ENCODE results near the gene SLC6A19. TPM values are rescaled to one million over a fixed set of nuclear protein-coding genes. Genes with fewer than 3 reads are reported as not detected.

The SLC6A19 gene
- total and polyA plus RNA-seq, 9 of the 15 experiments (the other 6 are each of a cell fraction or from before 2014, with no cell fraction given), result 0.03 to 1.6 (median 0.59) TPM

GRCh38 chr5:1199649-1200494, 1.5 kb upstream of the SLC6A19 start (continued):
- 0 out of 2 replicates have a peak, but pooled peaks have one; percentile 61 for TF ChIP-seq NFXL1 (CRISPR knock-in tag; IDR thresholded peaks at IDR 0.05)
- TF ChIP-seq POLR2A (conservative IDR thresholded peaks at IDR 0.05), result 0 out of 2 replicates have a peak, but pooled peaks have one; percentile 30
- TF ChIP-seq ARID1B (IDR thresholded peaks at IDR 0.05), result peak; percentile 89
- peak; percentile 93 for TF ChIP-seq BACH1 (tag; IDR thresholded peaks at IDR 0.05)
- TF ChIP-seq CREM (IDR thresholded peaks at IDR 0.05; ENCODE audit: low read depth), result peak; percentile 86
- no peak for TF ChIP-seq E2F1 (CRISPR knock-in tag; IDR thresholded peaks at IDR 0.05)
- 0 out of 2 replicates have a peak, but pooled peaks have one; percentile 20 for TF ChIP-seq ZBTB33 (CRISPR knock-in tag; IDR thresholded peaks at IDR 0.05)
- TF ChIP-seq RBM15 (IDR thresholded peaks at IDR 0.05; ENCODE audit: insufficient read depth, low read length), result no peak
- peak; percentile 84 for TF ChIP-seq BRD9 (IDR thresholded peaks at IDR 0.05; ENCODE audit: low read depth, partially characterized antibody)
- no peak for TF ChIP-seq HOMEZ (CRISPR knock-in tag; IDR thresholded peaks at IDR 0.05)
- peak; percentile 70 for TF ChIP-seq MEF2D (tag; conservative IDR thresholded peaks at IDR 0.05; ENCODE audit: low read depth)
- TF ChIP-seq ATF4 (CRISPR knock-in tag; IDR thresholded peaks at IDR 0.05), result peak; percentile 68; the same call in 1 of the 2 replicates
- peak; percentile 83 for TF ChIP-seq MYC (IDR thresholded peaks at IDR 0.05; ENCODE audit: low read depth, low read length)
- TF ChIP-seq MYC (CRISPR knock-in tag; IDR thresholded peaks at IDR 0.05; ENCODE audit: borderline replicate concordance, low read depth), result peak; percentile 84; the same call in 1 of the 2 replicates
- TF ChIP-seq RFX1 (IDR thresholded peaks at IDR 0.05), result no peak
- 0 out of 2 replicates have a peak, but pooled peaks have one; percentile 50 for TF ChIP-seq CHAMP1 (IDR thresholded peaks at IDR 0.05)
- TF ChIP-seq SAFB (IDR thresholded peaks at IDR 0.05; ENCODE audit: borderline replicate concordance, low read depth, low read length), result no peak
- TF ChIP-seq POU5F1 (IDR thresholded peaks at IDR 0.05; ENCODE audit: borderline replicate concordance, low read depth, low read length, partially characterized antibody), result no peak
- peak; percentile 88 for TF ChIP-seq ARNT (IDR thresholded peaks at IDR 0.05)
- peak; percentile 28; the same call in 1 of the 2 replicates for TF ChIP-seq NFIC (IDR thresholded peaks at IDR 0.05)

Data from K562 (cell line).